Parathyroid adenoma (tissue), 2 donors: ENCODE results near the gene ARID5A.
A peak's percentile ranks its signal among the peaks of the same experiment; 100 is the strongest.

Experiments used
- H2AFZ ChIP-seq: fragments of 300-600 bp; sonication (generic); one replicate; pipeline ENCODE4 v1.7.0; 2017; ENCODE audit warnings: antibody characterized with exemption, mild to moderate bottlenecking
- H3K27ac ChIP-seq: fragments of 300-600 bp; sonication (generic); one replicate; pipeline ENCODE4 v1.7.0; 2017
- H3K27me3 ChIP-seq: fragments of 300-600 bp; sonication (generic); one replicate; pipeline ENCODE4 v1.7.0; 2017; ENCODE audit warnings: low read length; ENCODE audit not compliant: control insufficient read depth, insufficient read depth
- H3K36me3 ChIP-seq: fragments of 300-600 bp; sonication (generic); one replicate; pipeline ENCODE4 v1.7.0; 2017; ENCODE audit warnings: low read length; ENCODE audit not compliant: control insufficient read depth, insufficient read depth
- H3K4me1 ChIP-seq: fragments of 300-600 bp; sonication (generic); one replicate; pipeline ENCODE4 v1.7.0; 2017; ENCODE audit warnings: control low read depth
- H3K4me2 ChIP-seq: fragments of 300-600 bp; sonication (generic); one replicate; pipeline ENCODE4 v1.7.0; 2017; ENCODE audit warnings: low read length
- H3K4me3 ChIP-seq: fragments of 300-600 bp; sonication (generic); one replicate; pipeline ENCODE4 v1.7.0; 2017; ENCODE audit warnings: low read depth, low read length
- H3K79me2 ChIP-seq: fragments of 300-600 bp; sonication (generic); one replicate; pipeline ENCODE4 v1.7.0; 2017; ENCODE audit warnings: control low read depth
- H3K9ac ChIP-seq: fragments of 300-600 bp; sonication (generic); one replicate; pipeline ENCODE4 v1.7.0; 2017; ENCODE audit warnings: mild to moderate bottlenecking
- H3K9me3 ChIP-seq: fragments of 300-600 bp; sonication (generic); one replicate; pipeline ENCODE4 v1.7.0; 2017; ENCODE audit warnings: low read length; ENCODE audit not compliant: control insufficient read depth
- TF ChIP-seq, protein P1 (sequence below): fragments of 300-600 bp; sonication (generic); IDR thresholded peaks from one replicate; pipeline ENCODE4 v1.7.0; 2017; ENCODE audit warnings: antibody characterized with exemption, mild to moderate bottlenecking
- donor health status: primary hyperparathyroidism.

Gene ARID5A

DNA sequence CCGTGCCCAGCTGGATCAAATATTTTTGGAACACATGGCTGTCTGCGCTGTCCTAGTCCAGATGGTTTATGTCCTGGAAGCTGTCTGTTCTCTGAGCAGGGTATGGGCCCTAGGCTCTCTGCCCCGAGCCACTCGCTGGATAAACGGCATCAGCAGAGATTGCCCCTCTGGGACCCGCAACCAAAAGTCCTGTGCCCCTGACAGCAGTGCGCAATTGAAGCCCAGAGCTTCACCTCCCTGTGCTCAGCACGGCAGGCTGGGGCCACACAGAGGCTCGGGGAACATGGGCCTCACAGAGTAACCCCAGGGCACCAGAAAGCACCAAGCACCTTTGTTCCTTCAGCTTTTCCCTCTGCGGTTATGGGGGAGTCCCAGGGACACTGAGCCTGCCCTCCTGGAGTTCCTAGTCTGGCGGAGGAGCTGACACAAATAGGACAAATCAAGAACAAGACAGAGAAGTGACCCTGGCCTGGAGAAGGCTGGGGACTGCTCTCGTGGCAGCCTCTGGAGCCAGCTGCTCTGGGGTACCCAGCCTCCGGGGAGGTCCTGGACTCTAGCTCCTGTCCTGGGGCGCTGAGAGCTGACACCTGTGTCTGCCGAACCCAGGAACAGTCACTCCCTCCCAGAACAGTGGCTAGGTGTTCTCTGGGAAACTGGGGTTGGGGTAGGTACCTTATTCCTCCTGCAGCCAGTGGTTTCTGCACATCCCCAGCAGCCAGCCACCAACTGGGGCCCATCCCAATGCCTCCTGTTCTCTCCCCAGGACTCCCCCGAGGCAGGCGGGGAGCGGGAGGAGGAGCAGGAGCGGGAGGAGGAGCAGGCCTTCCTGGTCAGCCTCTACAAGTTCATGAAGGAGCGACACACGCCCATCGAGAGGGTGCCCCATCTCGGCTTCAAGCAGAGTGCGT lies 12.3 kb downstream of the ARID5A start:
- no peaks in the 10 kb centered on the region for H3K79me2 ChIP-seq
- no peak overlapping the region for H3K4me3 ChIP-seq
- H3K27ac ChIP-seq = no peak overlapping the region
- TF ChIP-seq, protein P1, sequence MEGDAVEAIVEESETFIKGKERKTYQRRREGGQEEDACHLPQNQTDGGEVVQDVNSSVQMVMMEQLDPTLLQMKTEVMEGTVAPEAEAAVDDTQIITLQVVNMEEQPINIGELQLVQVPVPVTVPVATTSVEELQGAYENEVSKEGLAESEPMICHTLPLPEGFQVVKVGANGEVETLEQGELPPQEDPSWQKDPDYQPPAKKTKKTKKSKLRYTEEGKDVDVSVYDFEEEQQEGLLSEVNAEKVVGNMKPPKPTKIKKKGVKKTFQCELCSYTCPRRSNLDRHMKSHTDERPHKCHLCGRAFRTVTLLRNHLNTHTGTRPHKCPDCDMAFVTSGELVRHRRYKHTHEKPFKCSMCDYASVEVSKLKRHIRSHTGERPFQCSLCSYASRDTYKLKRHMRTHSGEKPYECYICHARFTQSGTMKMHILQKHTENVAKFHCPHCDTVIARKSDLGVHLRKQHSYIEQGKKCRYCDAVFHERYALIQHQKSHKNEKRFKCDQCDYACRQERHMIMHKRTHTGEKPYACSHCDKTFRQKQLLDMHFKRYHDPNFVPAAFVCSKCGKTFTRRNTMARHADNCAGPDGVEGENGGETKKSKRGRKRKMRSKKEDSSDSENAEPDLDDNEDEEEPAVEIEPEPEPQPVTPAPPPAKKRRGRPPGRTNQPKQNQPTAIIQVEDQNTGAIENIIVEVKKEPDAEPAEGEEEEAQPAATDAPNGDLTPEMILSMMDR = no peak
- no peak overlapping the region for H3K4me2 ChIP-seq
- no peak overlapping the region for H2AFZ ChIP-seq
- H3K27me3 ChIP-seq = no peaks in the 10 kb centered on the region
- H3K36me3 ChIP-seq = no peaks in the 10 kb centered on the region
- H3K9me3 ChIP-seq = no peaks in the 10 kb centered on the region
- H3K9ac ChIP-seq = no peak overlapping the region
- no peaks in the 10 kb centered on the region for H3K4me1 ChIP-seq

DNA sequence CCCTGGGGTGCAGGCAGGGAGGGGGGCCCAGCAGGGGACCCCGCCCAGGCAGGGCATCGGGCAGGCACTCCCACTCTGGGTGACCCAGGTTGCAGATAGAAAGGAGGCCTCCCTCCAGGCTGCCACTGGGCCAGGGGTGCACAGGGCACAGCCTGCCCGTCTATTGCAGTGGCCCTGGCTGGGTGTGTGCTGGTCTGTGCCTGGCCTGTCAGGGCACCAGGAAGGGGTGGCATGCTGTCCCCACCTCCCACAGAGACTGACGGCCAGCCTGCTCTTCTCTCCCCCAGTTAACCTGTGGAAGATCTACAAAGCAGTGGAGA lies 12.9 kb downstream of the ARID5A start:
- no peak overlapping the region for H3K27ac ChIP-seq
- no peak overlapping the region for H3K4me3 ChIP-seq

GRCh38 chr2:96549967-96550786 lies 13.6 kb downstream of the ARID5A start:
- no peak overlapping the region for H2AFZ ChIP-seq
- no peaks in the 10 kb centered on the region for H3K79me2 ChIP-seq
- TF ChIP-seq, protein P1 = peak; percentile 13
- no peaks in the 10 kb centered on the region for H3K27me3 ChIP-seq
- no peak overlapping the region for H3K27ac ChIP-seq
- H3K9me3 ChIP-seq = no peaks in the 10 kb centered on the region
- no peak overlapping the region for H3K9ac ChIP-seq
- no peak overlapping the region for H3K4me3 ChIP-seq
- no peak overlapping the region for H3K4me2 ChIP-seq
- H3K36me3 ChIP-seq = no peaks in the 10 kb centered on the region
- H3K4me1 ChIP-seq = peaks cover 5% of the 10 kb centered on the region

More for the DNA sequence above, 12.9 kb downstream of the ARID5A start:
- no peak overlapping the region for H2AFZ ChIP-seq
- H3K27me3 ChIP-seq = no peaks in the 10 kb centered on the region
- H3K79me2 ChIP-seq = no peaks in the 10 kb centered on the region
- no peak overlapping the region for H3K9ac ChIP-seq
- H3K9me3 ChIP-seq = no peaks in the 10 kb centered on the region
- H3K4me1 ChIP-seq = peaks cover 3% of the 10 kb centered on the region
- no peak overlapping the region for H3K4me2 ChIP-seq
- H3K36me3 ChIP-seq = no peaks in the 10 kb centered on the region
- TF ChIP-seq, protein P1 = no peak

- Histone ChIP-seq H3K4me2 (no peak overlapping the region), H3K27me3 (no peaks in the 10 kb centered on the region), H2AFZ (no peak overlapping the region), H3K9me3 (no peaks in the 10 kb centered on the region), H3K27ac (no peak overlapping the region), H3K79me2 (no peaks in the 10 kb centered on the region), H3K9ac (no peak overlapping the region), H3K4me3 (no peak overlapping the region), H3K4me1 (peaks cover 5% of the 10 kb centered on the region), H3K36me3 (no peaks in the 10 kb centered on the region)
- TF ChIP-seq, protein P1 = no peak
Measured at GRCh38 chr2:96550787-96551604, 14.4 kb downstream of the ARID5A start.
